ENCODE results near the gene LCP2.

Gene LCP2

GRCh38 chr5:170296036-170296934 is 1.3 kb downstream of the LCP2 start:
- Mint-ChIP-seq H3K4me1 (peaks cover 79% of the 10 kb centered on the region), H3K27ac (peak overlapping the region; percentile 94), H3K9me3 (no peaks in the 10 kb centered on the region), H3K4me3 (peak overlapping the region; percentile 99), H3K27me3 (no peaks in the 10 kb centered on the region), H3K36me3 (ENCODE audit: low read depth) (peaks cover 52% of the 10 kb centered on the region)
- no peak for DNase-seq
- ATAC-seq = no peak

DNA sequence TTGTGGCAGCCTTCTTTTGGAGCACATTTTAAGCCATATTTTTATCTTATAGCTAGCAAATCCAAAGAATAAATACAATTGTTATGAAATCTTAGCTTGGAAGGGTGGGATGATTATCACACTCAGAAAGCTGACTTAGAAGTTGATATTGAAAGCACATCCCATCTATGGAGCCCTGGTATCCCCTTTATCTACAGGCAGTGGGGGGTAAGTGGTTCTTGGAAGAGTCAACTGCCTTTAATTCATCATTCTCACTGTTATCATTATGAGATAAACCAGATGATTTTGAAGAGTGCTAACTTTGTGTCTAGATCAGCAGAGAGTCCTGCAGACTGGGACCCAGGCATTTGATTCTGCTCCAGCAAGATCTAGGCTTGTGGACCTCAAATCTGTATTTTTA is 3.0 kb downstream of the LCP2 start:
- no peak for ATAC-seq
- H3K27me3 Mint-ChIP-seq = no peaks in the 10 kb centered on the region
- no peak for DNase-seq
- no peaks in the 10 kb centered on the region for H3K9me3 Mint-ChIP-seq
- H3K27ac Mint-ChIP-seq = peak overlapping the region; percentile 94
- peaks cover 68% of the 10 kb centered on the region for H3K36me3 Mint-ChIP-seq (ENCODE audit: low read depth)
- peak overlapping the region; percentile 99 for H3K4me3 Mint-ChIP-seq
- H3K4me1 Mint-ChIP-seq = peaks cover 82% of the 10 kb centered on the region

DNA sequence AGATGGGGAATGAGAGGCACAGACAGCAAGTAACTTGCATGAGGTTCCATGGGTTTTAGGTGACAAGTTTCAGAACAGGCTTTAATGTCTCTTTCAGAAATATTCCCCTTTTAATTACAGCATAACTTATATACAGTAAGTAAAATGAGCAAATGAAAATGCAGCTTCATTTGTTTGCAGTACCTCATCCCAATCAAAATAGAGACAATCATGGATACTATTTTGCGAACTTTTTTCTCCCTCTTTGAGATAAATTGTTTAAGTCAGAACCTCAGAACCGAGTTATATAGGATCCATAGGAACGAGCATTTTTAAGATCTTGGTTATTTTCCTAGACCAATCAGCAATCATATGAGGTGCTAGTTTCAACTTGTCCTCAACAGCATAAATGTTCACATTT is 3.5 kb downstream of the LCP2 start:
- H3K4me1 Mint-ChIP-seq = peaks cover 82% of the 10 kb centered on the region
- ATAC-seq = no peak
- peak overlapping the region; percentile 94 for H3K27ac Mint-ChIP-seq
- no peaks in the 10 kb centered on the region for H3K9me3 Mint-ChIP-seq
- H3K4me3 Mint-ChIP-seq = peak overlapping the region; percentile 99
- H3K27me3 Mint-ChIP-seq = no peaks in the 10 kb centered on the region
- H3K36me3 Mint-ChIP-seq (ENCODE audit: low read depth) = peaks cover 72% of the 10 kb centered on the region
- DNase-seq = no peak

DNA sequence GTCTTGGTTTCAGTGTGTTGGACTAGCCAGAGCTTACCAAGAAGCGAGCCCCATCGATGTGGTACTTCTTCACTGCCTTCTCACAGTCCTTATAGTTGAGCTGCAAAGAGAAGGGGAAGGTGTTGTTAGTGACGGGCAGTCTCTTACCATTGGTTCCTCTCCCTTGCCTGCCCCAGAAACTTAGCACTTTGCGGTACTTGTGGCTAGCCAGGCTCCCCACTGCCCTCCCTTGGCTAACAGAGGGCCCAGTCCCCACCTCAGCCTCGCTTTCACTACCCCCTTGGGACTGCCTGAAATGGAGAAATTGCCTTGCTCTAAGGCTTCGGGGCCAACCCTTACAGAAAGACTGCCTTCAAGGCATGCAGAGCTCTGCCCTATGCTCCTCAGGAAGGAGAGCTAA is 4.3 kb downstream of the LCP2 start:
- Mint-ChIP-seq H3K4me1 (peaks cover 82% of the 10 kb centered on the region), H3K36me3 (ENCODE audit: low read depth) (peaks cover 80% of the 10 kb centered on the region), H3K27me3 (no peaks in the 10 kb centered on the region), H3K9me3 (no peaks in the 10 kb centered on the region), H3K4me3 (peak overlapping the region; percentile 99), H3K27ac (peak overlapping the region; percentile 94)
- ATAC-seq = peak; percentile 45
- DNase-seq = peak; percentile 76

- Mint-ChIP-seq H3K4me3 (peak overlapping the region; percentile 99), H3K27ac (peak overlapping the region; percentile 94), H3K27me3 (no peaks in the 10 kb centered on the region), H3K36me3 (ENCODE audit: low read depth) (peaks cover 88% of the 10 kb centered on the region), H3K4me1 (peaks cover 83% of the 10 kb centered on the region), H3K9me3 (no peaks in the 10 kb centered on the region)
- DNase-seq (no peak), ATAC-seq (no peak)
Measured at GRCh38 chr5:170292179-170293104, 5.1 kb downstream of the LCP2 start.

- H3K4me3 Mint-ChIP-seq = peak overlapping the region; percentile 73
- H3K36me3 Mint-ChIP-seq (ENCODE audit: low read depth) = peaks cover 90% of the 10 kb centered on the region
- peak overlapping the region; percentile 94 for H3K27ac Mint-ChIP-seq
- peaks cover 97% of the 10 kb centered on the region for H3K4me1 Mint-ChIP-seq
- DNase-seq (no peak), ATAC-seq (peak; percentile 1)
- H3K27me3 Mint-ChIP-seq = no peaks in the 10 kb centered on the region
- no peaks in the 10 kb centered on the region for H3K9me3 Mint-ChIP-seq
Measured at GRCh38 chr5:170290498-170290897, 7.1 kb downstream of the LCP2 start.

DNA sequence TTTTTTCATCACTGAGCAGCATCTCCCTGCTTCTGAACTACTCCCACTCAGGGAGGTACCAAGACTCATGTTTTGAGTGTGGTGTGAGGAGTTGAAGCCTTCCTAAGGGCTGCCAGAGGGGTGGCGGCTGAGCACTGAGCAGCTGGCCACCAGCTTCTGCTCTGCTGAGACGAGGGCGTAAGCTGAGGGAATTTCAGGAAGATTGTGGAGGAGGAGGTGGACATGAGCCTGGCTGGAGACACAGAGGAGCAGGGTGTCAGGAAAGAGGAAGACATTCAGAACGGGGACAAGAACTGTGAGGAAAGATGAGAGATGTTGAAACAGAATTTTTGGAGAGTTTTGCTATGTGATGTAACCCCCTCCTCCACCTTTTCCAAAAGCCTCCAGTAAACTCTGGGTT is 7.8 kb downstream of the LCP2 start:
- ATAC-seq (no peak), DNase-seq (no peak)
- Mint-ChIP-seq H3K36me3 (ENCODE audit: low read depth) (peaks cover 91% of the 10 kb centered on the region), H3K27me3 (no peaks in the 10 kb centered on the region), H3K9me3 (no peaks in the 10 kb centered on the region), H3K4me3 (peak overlapping the region; percentile 73), H3K4me1 (peaks cover 99% of the 10 kb centered on the region), H3K27ac (peak overlapping the region; percentile 94)

GRCh38 chr5:170289121-170289520 is 8.5 kb downstream of the LCP2 start:
- H3K4me3 Mint-ChIP-seq = peak overlapping the region; percentile 73
- no peaks in the 10 kb centered on the region for H3K27me3 Mint-ChIP-seq

DNA sequence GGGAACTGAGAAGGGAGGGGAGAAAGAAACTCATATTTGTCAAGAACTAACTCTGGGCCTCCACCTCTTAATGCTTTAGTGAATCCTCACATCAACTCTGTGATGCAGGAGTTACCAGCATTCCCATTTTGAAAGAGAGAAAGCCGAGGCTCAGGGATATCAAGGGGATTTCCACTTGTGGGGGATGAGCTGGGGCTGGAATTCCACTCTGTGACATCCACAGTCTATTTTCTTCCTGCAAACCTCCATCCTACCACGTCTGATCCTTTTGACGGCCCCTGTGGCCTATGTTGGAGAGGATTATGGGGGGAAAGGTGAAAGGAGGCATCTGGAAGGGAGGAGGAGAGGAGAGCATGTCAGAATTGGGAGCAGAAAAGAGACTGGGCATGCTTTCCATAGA is 9.0 kb downstream of the LCP2 start:
- DNase-seq = no peak
- peak overlapping the region; percentile 94 for H3K27ac Mint-ChIP-seq

More at GRCh38 chr5:170289121-170289520, 8.5 kb downstream of the LCP2 start:
- Mint-ChIP-seq H3K9me3 (no peaks in the 10 kb centered on the region), H3K4me1 (peaks cover 100% of the 10 kb centered on the region), H3K36me3 (ENCODE audit: low read depth) (peaks cover 91% of the 10 kb centered on the region), H3K27ac (peak overlapping the region; percentile 94)
- DNase-seq = no peak
- ATAC-seq = no peak

DNA sequence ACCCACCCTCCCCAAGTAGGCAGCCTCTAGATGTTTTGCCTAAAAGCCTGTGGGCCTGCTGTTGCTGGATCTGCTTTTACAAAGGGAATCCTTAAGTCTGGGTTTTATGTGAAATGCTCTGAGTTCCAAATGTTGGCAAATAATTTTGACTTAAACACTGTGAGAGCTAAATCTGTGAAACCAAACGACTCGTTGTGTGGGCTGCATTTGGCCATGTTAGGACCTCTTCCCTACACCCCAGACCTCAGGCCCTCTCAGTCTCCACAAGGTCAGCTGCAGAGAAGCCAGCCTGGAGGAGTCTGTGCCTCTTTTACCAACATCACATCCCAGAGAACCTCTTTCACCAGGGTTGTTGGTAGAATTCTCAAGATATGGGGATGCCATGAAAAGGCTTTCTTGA is 9.4 kb downstream of the LCP2 start:
- no peak for ATAC-seq
- Mint-ChIP-seq H3K27ac (peak overlapping the region; percentile 94), H3K27me3 (no peaks in the 10 kb centered on the region), H3K9me3 (no peaks in the 10 kb centered on the region), H3K4me1 (peaks cover 100% of the 10 kb centered on the region), H3K36me3 (ENCODE audit: low read depth) (peaks cover 97% of the 10 kb centered on the region), H3K4me3 (peak overlapping the region; percentile 73)
- no peak for DNase-seq

More for the DNA sequence above, 9.0 kb downstream of the LCP2 start:
- Mint-ChIP-seq H3K36me3 (ENCODE audit: low read depth) (peaks cover 93% of the 10 kb centered on the region), H3K4me3 (peak overlapping the region; percentile 73), H3K9me3 (no peaks in the 10 kb centered on the region), H3K27me3 (no peaks in the 10 kb centered on the region), H3K4me1 (peaks cover 100% of the 10 kb centered on the region)
- no peak for ATAC-seq

- H3K27ac Mint-ChIP-seq = peak overlapping the region; percentile 94
- peak; percentile 36 for ATAC-seq
- H3K4me3 Mint-ChIP-seq = peak overlapping the region; percentile 50
- H3K27me3 Mint-ChIP-seq = no peaks in the 10 kb centered on the region
- H3K4me1 Mint-ChIP-seq = peaks cover 100% of the 10 kb centered on the region
- peaks cover 91% of the 10 kb centered on the region for H3K36me3 Mint-ChIP-seq (ENCODE audit: low read depth)
- no peak for DNase-seq
- H3K9me3 Mint-ChIP-seq = no peaks in the 10 kb centered on the region
Measured at GRCh38 chr5:170287532-170287931, 10.0 kb downstream of the LCP2 start.

DNA sequence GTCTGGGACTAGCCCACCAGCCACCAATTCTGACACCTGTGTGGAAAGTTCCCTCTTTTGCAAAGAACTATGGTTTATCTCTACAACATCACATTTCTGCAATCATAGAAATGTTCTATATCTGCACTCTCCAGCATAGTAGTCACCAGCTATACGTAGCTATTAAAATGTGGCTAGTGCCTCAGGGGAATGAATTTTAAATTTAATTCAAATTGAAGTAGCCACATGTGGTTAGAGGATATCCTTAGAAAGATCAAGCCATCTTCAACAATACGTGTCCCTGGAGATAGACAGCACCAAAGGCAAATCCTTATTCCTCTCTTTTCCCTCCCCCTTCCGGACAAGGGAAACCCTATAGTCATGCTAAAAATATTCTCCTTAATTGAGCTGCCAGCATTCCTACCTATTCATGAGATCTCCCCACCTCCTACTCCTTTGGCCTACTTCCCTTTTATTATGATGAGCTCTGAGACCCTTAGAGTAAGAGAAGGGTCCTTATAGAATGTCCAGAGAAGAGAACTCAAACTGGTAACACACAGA is 11.1 kb downstream of the LCP2 start:
- H3K27ac Mint-ChIP-seq = peak overlapping the region; percentile 86
- no peaks in the 10 kb centered on the region for H3K9me3 Mint-ChIP-seq
- no peak for DNase-seq
- H3K4me3 Mint-ChIP-seq = no peak overlapping the region
- H3K36me3 Mint-ChIP-seq (ENCODE audit: low read depth) = peaks cover 91% of the 10 kb centered on the region
- no peaks in the 10 kb centered on the region for H3K27me3 Mint-ChIP-seq
- no peak for ATAC-seq
- H3K4me1 Mint-ChIP-seq = peaks cover 100% of the 10 kb centered on the region

GRCh38 chr5:170285181-170285580 is 12.4 kb downstream of the LCP2 start:
- no peaks in the 10 kb centered on the region for H3K27me3 Mint-ChIP-seq
- ATAC-seq (no peak), DNase-seq (no peak)
- H3K9me3 Mint-ChIP-seq = no peaks in the 10 kb centered on the region
- peak overlapping the region; percentile 92 for H3K27ac Mint-ChIP-seq
- peaks cover 100% of the 10 kb centered on the region for H3K4me1 Mint-ChIP-seq
- peaks cover 88% of the 10 kb centered on the region for H3K36me3 Mint-ChIP-seq (ENCODE audit: low read depth)
- H3K4me3 Mint-ChIP-seq = no peak overlapping the region

GRCh38 chr5:170284231-170284630 is 13.3 kb downstream of the LCP2 start:
- no peak overlapping the region for H3K4me3 Mint-ChIP-seq
- peaks cover 84% of the 10 kb centered on the region for H3K36me3 Mint-ChIP-seq (ENCODE audit: low read depth)
- no peaks in the 10 kb centered on the region for H3K27me3 Mint-ChIP-seq
- DNase-seq (no peak), ATAC-seq (no peak)
- H3K27ac Mint-ChIP-seq = peak overlapping the region; percentile 92
- no peaks in the 10 kb centered on the region for H3K9me3 Mint-ChIP-seq
- peaks cover 100% of the 10 kb centered on the region for H3K4me1 Mint-ChIP-seq
